NCI-H345 treated with DMSO at 0.1 percent for 48 hours (cell line): Measurements from ENCODE around the gene TAS1R2.
"Not testable (repeated sequence)": the region's sequence is repeated elsewhere in the genome, so short reads cannot be mapped to it uniquely, and the experiment has no call there.

Source experiments
- DNase-seq: peaks from one replicate; lab custom pipeline; 2025; ENCODE audit not compliant: unreplicated experiment; lab: John Stamatoyannopoulos, UW

Gene TAS1R2

DNA sequence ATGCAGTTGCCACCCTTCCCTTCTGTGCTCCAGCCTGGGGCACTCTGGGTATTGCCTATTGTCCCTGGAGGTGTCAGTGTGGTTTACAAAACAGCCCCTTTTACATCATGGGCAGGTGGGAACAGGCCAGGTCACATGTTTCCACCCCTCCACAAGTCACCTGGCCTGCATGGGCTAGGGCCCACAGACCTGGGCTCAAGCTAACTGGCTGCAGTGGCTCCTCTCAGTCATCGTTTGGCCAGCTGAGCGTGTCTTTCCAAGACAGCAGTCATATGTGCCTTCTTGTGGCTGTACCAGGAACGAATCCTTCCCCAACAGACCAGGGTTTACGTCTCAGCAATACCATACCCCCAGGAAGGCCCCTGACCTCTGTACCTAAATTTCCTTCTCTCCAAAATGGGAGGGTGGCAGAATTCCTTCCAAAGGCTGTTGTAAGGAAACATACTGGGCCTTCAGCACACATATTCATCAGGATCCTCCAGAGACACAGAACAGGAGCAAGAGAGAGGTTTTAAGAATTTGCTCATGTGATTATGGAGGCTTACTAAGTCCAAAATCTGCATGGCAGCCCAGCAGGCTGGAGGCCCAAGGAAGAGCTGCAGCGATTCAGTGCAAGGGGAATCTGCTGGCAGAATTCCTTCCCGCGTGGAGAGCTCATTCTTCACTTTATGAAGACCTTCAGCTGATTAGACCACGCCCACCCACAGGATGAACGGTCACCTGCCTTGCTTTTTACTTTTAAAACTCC lies 10.6 kb upstream of the TAS1R2 start:
- no peak for DNase-seq

DNA sequence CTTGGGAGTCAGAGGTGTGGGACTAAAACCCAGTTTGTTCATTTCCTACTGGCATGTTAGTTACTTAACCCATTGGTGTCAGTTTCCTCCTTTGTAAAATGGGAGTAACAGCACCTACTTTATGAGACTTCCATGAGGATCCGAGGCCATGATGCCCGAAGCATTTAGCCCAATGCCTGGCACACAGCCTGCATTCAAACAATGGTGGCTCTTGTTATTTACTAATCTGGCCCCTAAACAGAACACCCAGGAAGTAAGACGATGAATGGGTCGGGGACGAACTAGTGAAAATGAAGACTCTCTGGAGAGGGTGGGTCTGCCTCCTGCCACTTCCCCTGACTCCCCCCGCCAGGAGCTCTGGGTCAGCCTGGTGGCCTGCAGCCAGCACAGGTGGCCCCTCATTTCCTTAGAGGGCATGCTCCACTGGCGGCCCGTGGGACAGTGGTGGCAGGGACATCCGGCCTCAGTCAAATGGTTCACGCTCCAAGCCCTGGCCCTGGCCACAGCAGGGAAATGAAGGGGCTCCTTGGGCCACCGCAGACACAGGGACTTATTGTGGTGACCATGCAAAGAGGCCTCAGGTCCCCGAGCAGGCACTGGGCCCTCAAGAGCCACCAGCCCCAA lies 9.5 kb upstream of the TAS1R2 start:
- DNase-seq = no peak

DNA sequence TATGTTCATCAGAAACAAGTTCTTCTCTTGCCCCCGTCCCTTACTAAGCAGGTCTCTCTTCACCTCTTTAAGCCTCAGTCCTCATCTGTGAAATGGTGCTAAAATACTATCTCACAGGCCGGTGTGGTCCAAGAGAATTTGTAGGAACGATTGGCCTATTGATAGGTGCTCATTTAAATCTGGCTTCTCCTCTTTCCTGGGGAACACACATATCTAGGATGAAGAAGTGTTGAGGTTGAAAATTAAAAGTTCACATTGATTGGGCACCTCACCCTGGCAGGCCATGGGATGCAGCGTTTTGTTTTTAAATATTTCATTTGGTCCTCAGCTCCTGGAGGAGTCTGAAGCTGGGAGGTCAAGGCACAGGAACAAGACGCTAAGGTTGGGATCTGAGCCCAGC lies 8.9 kb upstream of the TAS1R2 start:
- DNase-seq = no peak

DNA sequence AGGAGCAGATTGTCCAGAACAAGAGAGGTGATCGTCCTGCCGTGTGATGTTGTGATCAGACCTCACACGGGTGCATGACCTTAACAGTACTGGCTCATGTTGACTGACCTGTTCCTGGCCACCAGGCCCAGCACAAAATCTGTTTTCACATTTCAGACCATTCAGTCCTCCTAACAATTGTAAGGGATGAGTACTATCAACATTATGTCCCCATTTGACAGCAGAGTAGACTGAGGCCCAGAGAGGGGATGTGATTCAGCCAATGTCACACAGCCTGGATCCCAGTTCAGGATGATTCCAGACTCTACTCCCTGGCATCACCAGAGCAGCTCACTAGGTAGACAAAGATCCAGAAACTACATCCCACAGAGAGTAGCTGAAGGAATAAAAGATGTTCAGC lies 7.4 kb upstream of the TAS1R2 start:
- no peak for DNase-seq

DNA sequence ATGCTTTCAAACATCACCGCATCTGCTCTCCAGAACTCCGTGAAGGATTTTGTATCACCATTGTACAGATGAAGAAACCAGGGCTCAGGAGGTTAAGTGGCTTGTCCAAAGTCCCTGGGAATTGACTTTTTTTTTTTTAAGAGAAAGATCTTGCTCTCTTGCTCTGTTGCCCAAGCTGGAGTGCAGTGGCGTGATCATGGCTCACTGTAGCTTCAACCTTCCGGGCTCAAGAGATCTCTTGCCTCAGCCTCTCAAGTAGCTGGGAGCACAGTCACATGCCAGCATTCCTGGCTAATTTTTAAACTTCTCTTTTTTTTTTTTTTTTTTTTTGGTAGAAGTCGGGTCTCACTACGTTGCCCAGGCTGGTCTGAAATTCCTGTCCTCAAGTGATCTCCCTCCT lies 6.9 kb upstream of the TAS1R2 start:
- no peak for DNase-seq

DNA sequence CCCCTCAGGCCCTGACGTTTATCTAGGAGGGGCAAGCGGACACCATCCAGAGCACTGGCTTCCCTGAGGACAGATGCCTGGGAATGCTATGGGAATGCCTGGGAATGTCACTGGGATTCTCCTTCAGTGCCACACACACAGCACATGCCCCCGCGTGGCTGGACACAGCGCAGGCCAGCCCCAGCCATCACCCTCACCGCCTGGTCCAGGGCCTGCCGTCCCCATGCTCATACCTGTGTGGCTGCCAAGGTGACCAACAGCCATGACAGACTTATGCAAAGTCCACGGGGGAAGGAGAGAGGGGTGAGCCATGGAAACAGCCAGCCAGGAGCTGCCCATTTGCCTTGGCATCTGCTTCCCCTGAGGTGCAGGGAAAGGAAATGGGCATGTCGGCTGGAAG lies 5.7 kb upstream of the TAS1R2 start:
- no peak for DNase-seq

DNA sequence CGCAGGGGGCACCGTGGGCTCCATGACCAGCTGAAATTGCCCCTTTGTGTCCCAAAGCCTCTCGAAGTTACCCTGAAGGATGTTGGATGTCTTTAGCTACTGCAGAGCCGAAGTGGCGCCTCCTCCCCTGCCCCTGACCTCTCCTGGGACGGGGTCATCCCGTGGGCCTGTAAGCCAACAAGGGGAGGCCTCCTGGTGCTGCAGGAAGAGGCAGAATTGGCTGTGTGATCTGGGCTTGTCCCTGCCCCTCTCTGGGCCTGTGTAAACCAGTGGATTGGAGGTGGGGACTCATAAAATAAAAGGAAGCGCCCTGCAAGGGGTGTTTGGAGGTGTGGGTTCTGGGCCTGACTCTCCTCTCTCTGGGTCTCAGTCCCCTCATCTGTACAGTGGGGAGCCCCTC lies 2.1 kb upstream of the TAS1R2 start:
- DNase-seq = no peak

DNA sequence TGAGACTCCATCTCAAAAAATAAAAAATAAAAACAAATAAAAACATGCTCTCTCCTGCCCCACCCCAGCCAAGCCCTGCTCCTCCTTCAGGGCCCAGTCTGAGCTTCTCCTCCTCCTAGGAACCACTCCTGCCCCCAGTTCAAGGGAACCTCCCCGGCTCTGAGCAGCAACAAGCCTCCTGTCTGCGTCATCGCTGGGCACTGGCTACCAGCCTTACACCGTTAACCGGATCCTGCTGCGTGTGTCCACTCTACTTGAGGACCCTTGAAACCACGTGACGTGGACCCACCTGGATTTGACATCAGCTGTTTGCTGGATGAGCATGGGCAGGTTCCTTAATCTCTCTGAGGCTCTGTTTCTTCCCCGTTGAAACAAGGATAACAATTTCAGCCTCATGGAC lies 1.6 kb upstream of the TAS1R2 start:
- DNase-seq = no peak

DNA sequence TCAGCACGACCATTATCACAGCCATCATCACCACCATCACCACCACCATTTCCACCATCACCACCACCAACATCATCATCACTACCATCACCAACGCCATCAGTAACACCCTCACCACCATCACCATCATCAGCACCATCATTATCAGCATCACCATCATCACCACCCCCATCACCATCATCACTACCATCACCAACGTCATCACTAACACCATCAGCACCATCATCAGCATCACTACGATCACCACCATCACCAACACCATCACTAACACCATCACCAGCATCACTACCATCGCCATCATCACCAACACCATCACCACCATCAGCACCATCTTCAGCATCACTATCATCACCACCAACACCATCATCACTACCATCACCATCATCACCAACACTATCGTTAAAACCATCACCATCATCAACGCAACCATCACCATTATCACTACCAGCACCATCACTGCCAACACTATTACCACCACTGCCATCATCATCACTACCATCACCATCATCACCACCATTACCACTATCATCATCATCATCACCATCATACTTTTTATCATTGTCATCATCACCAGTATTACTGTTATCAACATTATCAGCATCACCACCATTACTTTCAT lies 1.3 kb downstream of the TAS1R2 start:
- DNase-seq = no peak

DNA sequence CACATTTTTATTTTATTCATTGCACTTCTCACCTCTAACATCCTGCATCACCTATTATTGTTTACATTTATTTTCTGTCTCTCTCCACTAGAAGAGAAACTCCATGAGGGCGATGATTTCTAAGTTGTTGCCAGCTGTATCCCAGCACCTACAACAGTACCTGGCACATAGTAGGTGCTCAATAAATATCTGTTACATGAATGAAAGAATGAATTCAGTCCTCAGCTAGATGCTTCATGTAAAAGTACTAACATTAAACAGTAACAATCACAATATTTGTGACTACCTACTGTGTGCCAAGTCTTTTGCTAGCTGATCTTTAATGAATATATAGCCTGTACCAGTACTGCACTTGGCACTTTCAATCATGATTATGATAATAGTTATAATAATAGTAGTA lies 3.0 kb downstream of the TAS1R2 start:
- no peak for DNase-seq

DNA sequence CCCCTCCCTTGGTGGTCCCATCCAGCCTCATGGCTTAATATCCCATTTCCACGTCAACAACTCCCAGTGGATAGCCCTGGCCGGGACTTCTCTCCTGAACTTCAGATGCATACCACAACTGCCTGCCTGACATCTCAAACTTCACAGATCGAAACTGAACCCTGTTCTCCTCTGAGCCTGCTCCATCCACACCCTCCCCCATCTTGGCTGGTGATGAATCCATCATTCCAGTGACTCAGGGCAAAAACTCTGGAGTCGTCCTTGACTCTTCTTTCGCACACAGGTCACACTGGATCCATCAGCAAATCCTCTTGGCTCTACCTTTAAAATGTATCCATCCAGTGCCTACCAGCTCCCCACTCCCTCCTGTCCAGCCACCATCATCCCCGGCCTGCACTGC lies 3.9 kb downstream of the TAS1R2 start:
- DNase-seq = no peak

DNA sequence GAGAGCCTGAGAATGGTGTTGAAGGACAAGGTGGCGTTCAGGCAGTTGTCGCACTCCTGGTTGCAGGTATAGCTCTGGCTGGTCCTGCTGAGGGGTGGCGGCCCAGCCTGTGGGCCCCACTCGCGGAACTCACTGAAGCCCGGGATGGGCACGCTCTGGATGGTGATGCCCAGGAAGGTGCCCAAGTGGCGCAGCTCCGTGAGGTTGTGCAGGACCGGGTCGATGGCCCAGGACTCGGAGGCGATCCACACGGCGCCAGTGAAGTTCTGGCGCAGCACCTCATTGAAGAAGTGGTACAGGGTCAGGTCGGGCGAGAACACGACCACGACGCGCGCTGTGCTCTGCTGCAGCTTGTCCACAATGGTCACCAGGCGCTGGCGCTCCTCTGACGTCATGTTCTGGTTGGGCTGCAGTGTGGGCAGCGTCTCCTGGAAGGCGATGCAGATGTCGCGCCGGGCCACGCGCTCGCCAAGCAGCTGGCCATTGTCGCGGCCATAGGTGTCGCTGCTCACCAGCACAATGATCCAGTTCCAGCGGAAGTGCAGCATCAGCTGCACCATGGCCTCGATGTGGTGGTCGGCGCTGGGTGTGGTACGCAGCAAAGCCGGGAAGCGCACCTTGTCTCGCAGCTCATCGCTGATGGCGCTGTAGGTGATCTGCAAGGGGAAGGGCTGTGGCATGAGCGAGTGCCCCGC lies 5.0 kb downstream of the TAS1R2 start:
- no peak for DNase-seq

DNA sequence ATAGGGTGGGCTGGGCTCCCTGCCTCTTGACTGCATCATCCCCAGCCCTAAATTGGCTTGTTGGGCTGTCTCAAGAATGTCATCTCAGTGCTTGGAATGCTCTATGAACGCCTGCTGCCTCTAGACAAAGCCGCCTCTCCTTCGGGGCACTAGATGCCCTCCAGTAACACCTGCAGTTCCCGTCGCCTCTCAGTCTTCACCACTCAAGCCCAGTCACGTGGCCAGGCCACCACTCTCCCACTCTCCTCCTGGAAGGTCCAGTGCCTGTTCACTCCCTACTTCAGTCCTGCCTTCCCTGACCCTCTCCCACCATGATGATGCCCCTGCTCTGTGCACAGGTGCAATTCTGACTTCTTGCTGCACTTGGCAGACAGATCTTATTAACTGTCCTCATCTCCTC lies 7.0 kb downstream of the TAS1R2 start:
- no peak for DNase-seq

DNA sequence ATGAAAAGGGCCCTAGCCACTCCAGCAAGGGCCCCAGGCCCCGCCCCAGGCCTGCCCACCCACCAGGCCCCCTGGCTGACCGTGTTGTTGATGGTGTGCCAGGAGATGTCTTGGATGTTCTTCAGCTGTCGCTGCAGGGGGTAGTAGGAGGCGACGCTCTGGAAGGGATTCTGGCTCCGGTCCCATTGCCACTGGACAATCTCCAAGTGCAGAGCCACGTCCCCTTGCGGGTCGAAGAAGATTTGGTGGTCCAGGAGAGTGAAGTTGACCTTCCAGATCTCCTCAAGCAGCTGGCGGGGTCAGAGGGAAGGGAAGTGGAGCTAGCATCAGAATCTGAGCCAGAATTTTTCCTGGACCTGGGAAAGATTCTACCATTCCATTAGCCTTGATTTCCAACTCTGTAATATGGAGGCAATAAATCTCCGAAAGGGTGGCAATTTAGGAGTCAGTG lies 10.2 kb downstream of the TAS1R2 start:
- DNase-seq = no peak

DNA sequence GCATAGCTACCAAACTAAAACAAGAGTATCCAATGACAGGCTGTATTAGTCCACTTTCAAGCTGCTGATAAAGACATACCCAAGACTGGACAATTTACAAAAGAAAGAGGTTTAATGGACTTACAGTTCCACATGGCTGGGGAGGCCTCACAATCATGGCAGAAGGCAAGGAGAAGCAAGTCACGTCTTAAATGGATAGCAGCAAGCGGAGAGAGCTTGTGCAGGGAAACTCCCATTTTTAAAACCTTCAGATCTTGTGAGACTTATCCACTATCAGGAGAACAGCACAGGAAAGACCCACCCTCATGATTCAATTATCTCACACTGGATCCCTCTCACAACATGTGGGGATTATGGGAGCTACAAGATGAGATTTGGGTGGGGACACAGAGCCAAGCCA lies 11.7 kb downstream of the TAS1R2 start:
- DNase-seq = not testable (repeated sequence)

DNA sequence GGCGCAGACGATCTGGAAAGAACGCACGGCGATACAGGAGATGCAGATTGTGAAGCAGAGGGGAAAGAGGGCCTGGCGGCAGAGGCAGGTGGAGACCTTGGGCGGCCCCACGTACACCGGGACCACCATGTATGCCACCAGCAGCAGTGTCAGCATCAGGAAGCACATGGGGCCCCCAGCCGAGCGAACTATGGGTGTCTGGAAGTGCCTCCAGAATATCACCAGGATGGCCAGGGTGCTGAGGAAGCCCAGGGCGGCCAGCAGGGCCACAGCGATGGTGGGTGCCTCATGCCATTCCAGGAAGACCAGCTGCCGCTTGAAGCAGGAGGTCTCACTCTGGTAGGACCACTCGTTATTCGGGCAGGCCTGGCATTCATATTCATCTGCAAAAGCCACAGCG lies 19.3 kb downstream of the TAS1R2 start:
- no peak for DNase-seq

DNA sequence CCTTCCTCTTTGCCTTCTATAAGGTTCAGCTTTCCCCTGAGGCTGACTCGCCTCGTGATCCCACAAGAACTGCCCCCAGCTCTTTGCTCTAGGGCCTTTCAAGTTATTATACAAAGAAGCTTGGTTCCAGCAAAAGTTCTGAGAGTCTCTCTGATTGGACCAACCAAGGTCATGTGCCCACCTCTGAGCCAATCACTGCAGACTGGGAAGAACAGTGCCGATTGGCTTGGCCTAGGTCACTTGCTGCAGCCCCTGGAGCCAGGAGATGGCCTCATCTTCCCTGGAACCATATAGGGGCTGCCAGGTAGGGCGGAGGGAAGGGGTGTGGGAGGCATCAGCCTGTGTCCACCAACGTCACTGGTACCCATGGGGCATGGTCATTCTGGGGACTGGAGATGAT lies 22.8 kb downstream of the TAS1R2 start:
- DNase-seq = no peak

DNA sequence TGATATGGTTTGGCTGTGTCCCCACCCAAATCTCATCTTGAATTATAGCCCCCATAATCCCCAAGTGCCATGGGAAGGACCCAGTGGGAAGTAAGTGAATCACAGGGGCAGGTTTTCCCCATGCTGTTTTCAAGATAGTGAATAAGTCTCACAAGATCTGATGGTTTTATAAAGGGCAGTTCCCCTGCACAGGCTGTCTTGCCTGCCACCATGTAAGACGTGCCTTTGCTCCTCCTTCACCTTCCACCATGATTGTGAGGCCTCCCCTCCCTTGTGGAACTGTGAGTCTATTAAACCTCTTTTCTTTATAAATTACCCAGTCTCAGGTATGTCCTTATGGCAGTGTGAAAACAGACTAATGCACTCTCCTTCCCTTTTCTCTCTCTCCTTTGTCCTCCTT lies 27.1 kb downstream of the TAS1R2 start:
- DNase-seq = not testable (repeated sequence)

DNA sequence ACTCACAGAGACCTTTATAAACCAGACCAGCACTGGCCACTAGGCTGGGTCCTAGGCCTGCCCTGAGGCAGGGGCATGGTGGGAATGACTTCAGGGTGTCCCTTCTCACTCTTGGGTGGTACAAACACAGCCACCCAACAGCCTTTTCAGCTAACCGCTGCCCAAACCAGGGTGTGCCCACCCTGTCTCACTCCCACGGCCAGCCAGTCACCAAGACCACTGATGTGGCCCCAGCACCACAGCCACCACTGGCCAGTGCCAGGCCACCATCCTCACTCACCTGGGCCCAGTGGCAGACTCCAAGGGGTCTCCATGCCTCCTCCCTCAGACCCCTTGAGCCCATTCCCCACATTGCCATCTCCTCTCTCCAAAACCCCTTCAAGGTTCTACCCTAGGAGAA lies 27.8 kb downstream of the TAS1R2 start:
- DNase-seq = no peak

DNA sequence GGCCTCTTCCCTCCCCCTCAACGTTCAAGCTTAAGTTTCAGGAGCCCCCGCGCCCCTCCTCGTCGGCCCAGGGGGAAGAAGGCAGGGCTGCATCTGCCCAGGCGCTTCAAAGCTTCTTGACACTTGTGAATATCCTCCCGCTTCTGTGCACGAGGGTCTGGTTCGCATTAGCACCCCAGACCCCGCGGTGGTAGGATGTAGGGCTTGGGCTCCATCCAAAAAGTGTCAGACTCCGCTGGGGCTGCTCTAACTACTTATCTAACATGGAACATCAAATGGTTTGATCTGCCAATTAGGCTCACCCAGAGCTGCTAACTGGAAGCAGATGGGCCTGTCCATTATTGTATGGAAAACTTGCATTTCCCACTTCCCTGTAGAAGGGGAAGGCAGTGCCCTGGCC lies 28.9 kb downstream of the TAS1R2 start:
- no peak for DNase-seq

DNA sequence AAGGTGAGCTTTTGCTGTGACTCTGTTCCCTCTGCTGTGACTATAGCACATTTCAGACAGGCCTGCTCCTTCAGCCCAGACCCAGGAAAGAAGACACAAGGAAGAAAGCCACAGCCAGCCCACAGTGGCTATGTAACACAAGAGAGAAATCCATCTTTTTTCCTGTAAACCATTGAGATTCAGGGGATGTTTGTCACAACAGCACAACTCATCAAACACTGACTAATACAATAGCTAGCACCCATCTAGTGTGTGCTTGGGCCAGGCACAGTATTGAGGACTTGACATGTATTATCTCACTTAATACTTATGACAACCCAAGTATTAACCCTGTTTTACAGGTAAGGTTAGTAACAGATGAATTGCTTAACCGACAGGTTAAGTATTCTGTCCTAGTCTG lies 29.8 kb downstream of the TAS1R2 start:
- DNase-seq = no peak

DNA sequence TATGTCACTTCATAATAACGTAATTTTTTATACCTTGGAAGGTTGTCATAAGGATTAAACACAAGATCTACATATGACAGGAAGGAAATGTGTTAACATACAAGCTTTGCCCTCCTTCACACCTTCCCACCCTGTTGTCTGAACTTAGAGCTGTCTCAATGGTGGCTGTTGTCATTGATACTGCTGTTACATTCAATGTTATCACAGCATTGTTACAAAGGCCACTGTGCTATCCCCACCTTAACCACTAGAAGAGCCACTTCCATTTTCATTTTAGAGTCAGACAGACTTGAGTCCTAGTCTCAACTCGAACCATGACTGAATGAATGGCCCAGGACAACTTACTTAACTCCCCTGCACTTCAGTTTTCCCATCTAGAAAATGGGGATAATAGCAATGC lies 31.2 kb downstream of the TAS1R2 start:
- DNase-seq = no peak
